ENCODE data around the gene PRRG4.
"Not testable (repeated sequence)": the region's sequence is repeated elsewhere in the genome, so short reads cannot be mapped to it uniquely, and the experiment has no call there.

Gene PRRG4

DNA sequence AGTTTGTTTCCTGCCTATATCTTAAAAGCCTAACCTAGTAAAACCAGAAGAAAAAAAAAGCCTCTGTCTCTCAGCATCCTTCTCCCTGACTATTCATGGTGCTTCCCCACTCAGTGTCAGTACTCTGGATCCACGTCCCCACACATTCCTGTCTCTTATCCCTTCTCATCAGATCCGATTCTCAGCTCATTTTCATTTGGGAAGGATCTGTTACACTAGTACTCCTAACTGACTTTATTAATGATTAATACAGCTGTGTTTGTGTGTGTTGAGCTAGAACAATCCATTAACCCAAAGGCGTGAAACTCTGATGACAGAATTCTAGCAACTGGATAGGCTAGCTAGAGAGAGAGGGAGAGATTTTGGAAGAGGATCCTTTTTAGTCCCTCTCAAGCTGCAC, 1.5 kb downstream of the PRRG4 start:
- no peak for DNase-seq

DNA sequence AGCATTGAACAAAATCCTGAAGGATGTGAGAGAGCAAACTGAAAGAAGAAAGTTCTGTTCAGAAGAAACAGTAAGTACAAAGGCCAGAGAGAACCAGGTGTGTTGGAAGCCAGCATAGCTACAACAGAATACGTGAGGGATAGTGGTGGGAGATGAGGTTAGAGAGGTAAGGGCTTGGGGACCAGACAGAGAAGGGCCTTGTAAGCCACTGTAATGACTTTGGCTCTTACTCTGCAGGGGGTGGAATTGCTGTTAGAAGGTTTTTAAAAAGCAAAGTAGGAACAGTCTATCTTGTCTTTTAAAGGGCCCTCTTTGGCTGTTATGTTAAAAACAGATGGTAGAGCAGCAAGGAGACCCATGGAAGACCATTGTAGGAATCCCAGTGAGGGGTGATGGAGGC, 4.2 kb downstream of the PRRG4 start:
- DNase-seq: no peak

GRCh38 chr11:32836946-32837345, 7.2 kb downstream of the PRRG4 start:
- no peak for DNase-seq

GRCh38 chr11:32838505-32839274, 9.0 kb downstream of the PRRG4 start:
- no peak for DNase-seq

DNA sequence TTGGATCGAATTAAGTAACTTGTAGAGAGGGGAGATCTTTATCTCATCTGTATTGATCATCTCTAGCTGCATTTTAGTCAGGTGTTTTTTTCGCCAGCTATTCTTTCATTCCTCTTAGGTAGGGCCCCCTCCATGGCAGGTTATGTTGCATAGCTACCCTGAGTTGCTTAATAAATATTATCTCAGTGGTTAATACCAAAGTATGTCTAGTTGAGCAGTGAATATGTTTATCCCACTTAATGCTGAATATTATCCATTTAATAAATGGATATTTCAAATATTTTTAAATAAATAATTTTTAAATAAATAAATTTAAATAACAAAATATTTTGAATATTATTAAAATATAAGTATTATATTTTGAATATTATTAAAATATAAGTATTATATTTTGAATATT, 9.6 kb downstream of the PRRG4 start:
- no peak for DNase-seq

- no peak for DNase-seq
Observed at GRCh38 chr11:32840587-32840986, 10.9 kb downstream of the PRRG4 start.

- DNase-seq: no peak
Observed at GRCh38 chr11:32843544-32843943, 13.8 kb downstream of the PRRG4 start.

GRCh38 chr11:32847511-32847910, 17.8 kb downstream of the PRRG4 start:
- no peak for DNase-seq

- no peak for DNase-seq
Observed at GRCh38 chr11:32849761-32850160, 20.0 kb downstream of the PRRG4 start.

- DNase-seq: no peak
Observed at GRCh38 chr11:32851251-32851650, 21.5 kb downstream of the PRRG4 start.

DNA sequence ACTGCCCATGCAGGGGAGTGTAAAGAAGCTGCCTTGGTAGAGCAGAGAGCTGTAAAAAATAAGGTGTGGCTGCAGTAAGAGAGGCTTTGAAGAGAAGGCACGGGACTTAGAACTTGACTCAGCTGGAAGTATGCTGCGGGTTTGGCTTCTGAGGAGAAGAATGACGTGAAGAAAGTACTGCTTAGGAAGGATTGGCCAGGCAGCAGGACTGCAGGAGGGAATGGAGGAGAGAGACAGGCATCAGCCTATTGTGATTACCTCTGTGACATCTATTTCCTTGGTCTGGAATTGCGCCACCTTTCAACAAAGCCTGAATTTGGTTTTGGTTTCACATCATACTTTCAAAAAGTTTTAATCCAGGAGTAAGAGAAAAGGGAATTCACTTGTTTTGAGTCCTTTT, 22.5 kb downstream of the PRRG4 start:
- DNase-seq: no peak

DNA sequence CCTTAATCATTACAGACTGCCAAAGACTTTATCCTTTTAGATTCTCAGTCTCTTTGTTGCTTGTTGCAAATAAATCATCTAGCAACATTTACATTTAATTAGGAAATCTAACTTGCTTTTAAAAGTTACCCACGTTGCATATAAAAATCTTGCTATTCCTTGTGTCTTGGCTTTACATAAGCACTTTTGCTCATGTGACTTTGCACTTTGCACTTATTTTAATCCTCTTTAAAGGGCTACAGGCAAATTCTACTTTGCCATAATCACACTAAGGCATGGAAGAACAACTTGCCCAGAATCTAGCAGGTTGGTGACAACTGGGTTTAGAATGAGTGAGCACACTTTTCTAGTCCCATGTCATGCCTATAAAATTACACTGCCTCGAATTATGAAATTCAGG, 25.9 kb downstream of the PRRG4 start:
- no peak for DNase-seq

- DNase-seq: no peak
Observed at GRCh38 chr11:32858731-32859130, 29.0 kb downstream of the PRRG4 start.

GRCh38 chr11:32861850-32862577, 32.3 kb downstream of the PRRG4 start:
- no peak for DNase-seq

- DNase-seq: peak; percentile 36
Observed at GRCh38 chr11:32864555-32864954, 34.8 kb downstream of the PRRG4 start.

DNA sequence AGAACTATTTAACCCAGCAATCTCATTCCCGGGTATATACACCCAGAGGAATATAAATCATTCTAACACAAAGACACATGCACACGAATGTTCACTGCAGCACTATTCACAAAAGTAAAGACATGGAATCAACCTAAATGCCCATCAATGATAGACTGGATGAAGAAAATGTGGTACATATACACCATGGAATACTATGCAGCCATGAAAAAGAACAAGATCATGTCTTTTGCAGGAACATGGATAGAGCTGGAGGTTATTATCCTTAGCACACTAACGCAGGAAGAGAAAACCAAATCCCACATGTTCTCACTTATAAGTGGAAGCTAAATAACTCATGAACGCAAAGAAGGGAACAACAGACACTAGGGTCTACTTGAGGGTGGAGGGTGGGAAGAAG, 39.0 kb downstream of the PRRG4 start:
- DNase-seq: not testable (repeated sequence)

DNA sequence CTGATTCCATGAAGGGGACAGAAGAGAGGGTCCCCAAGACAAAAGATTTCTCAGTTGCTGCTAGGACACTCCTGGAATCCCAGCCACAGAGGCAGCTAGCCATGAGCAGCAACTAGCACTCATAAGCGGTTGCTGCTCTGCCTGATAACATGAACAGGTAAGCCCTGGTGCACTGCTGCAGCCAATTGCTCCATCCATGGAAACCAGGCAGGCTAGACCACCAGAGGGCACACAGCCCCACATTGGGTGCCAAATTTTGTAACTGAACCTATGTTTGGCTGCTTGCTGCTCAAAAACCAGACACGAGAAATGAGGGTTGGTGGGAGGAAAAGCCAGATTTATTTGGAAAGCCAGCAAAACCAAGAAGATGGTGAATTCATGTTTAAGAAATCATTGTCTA, 40.9 kb downstream of the PRRG4 start:
- DNase-seq: no peak

- no peak for DNase-seq
Observed at GRCh38 chr11:32874132-32874531, 44.4 kb downstream of the PRRG4 start.

- no peak for DNase-seq
Observed at GRCh38 chr11:32881286-32881685, 51.6 kb downstream of the PRRG4 start.

GRCh38 chr11:32883421-32883820, 53.7 kb downstream of the PRRG4 start:
- DNase-seq: no peak

DNA sequence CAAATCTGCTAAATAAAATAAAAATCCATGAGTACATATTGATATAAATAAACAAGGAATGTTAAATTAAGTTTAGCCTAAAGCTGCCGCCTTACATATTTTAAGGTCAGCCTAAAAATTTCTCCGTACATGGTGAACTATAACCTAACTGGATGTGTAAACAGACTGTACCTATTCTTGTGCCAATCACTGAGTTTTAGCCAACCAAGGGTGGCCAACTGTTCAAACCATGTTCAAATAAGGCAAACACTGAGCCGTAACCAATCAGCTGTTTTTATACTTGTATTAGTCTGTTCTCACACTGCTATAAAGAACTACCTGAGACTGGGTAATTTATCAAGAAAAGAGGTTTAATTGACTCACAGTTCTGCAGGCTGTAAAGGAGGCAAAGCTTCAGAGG, 54.3 kb downstream of the PRRG4 start:
- no peak for DNase-seq

GRCh38 chr11:32884770-32885384, 55.1 kb downstream of the PRRG4 start:
- DNase-seq: no peak

GRCh38 chr11:32885556-32885955, 55.8 kb downstream of the PRRG4 start:
- DNase-seq: no peak

- no peak for DNase-seq
Observed at GRCh38 chr11:32886180-32886579, 56.5 kb downstream of the PRRG4 start.

All from activated CD4-positive, alpha-beta T cell treated with anti-CD3 and anti-CD28 coated beads, Interleukin-2, amount 50 U/mL, for 16 hours (primary cell).